Fibroblast of villous mesenchyme (primary cell): ENCODE data around the gene SPATA45. TPM values are rescaled to one million over a fixed set of nuclear protein-coding genes. Genes with fewer than 3 reads are reported as not detected.

ENCODE experiments used
- DNase-seq: peaks from one replicate; pipeline ENCODE4 v3.0.0-alpha.2; 2010; ENCODE audit warnings: low read depth
- H3K4me3 ChIP-seq: 2 replicates; pipeline ENCODE4 v1.5.1; 2011; ENCODE audit warnings: low read depth, mild to moderate bottlenecking, low read length
- CTCF ChIP-seq: IDR thresholded peaks from 2 replicates; pipeline ENCODE4 v1.5.1; 2012; ENCODE audit warnings: low read depth, mild to moderate bottlenecking, low read length; ENCODE audit not compliant: insufficient read depth
- total RNA-seq: library from RNA; depleted of rRNA; stranded (reverse); fragments of >200 nt; gene quantifications from 2 replicates; pipeline ENCODE4 v1.2.3, GENCODE V29; 2012

The SPATA45 gene
- total RNA-seq, 1 donor = 0.43 TPM

- TF ChIP-seq CTCF = no peak
- DNase-seq = no peak
- no peak overlapping the region for H3K4me3 ChIP-seq
These were observed 19.1 kb downstream of the SPATA45 start for GRCh38 chr1:212828395-212828794.

- TF ChIP-seq CTCF = no peak
- DNase-seq = no peak
These were observed 19.6 kb downstream of the SPATA45 start for GRCh38 chr1:212827831-212828278.

GRCh38 chr1:212827171-212827776 lies 20.2 kb downstream of the SPATA45 start:
- TF ChIP-seq CTCF = no peak
- no peak for DNase-seq
- no peak overlapping the region for H3K4me3 ChIP-seq

More at GRCh38 chr1:212827831-212828278, 19.6 kb downstream of the SPATA45 start:
- H3K4me3 ChIP-seq = no peak overlapping the region

GRCh38 chr1:212825798-212826452 lies 21.5 kb downstream of the SPATA45 start:
- no peak overlapping the region for H3K4me3 ChIP-seq
- TF ChIP-seq CTCF = no peak
- no peak for DNase-seq

- no peak overlapping the region for H3K4me3 ChIP-seq
- no peak for DNase-seq
- TF ChIP-seq CTCF = no peak
These were observed 23.2 kb downstream of the SPATA45 start for GRCh38 chr1:212824201-212824600.

- H3K4me3 ChIP-seq = no peak overlapping the region
- DNase-seq = no peak
- TF ChIP-seq CTCF = no peak
These were observed 24.5 kb downstream of the SPATA45 start for GRCh38 chr1:212822956-212823355.
